NCI-H187 (cell line): Measurements from ENCODE around the gene DNAJC17.
A peak's percentile ranks its signal among the peaks of the same experiment; 100 is the strongest.

Experiments used
- DNase-seq, 2 experiments: peaks; one replicate each; lab custom pipeline; 2025; lab: John Stamatoyannopoulos, UW

The DNAJC17 gene

DNA sequence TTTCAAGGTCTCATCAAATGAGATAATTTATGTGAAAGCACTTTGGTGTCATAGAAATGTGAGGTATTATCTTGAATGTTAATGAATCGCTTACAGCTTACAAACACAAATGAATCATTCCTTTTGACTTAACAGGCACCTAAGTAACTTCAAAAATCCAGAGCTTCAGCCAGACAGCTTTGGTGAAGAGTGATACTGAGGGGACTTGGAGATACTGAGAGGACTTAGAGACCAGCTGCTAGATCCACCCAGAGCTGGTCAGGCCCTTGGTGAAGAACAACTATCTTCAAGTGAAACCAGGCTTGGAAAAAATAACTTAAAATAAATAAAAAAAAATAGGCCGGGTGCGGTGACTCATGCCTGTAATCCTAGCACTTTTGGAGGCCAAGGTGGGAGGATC is 16.6 kb downstream of the DNAJC17 start:
- DNase-seq = no peak

- no peak for DNase-seq
These were observed 17.3 kb downstream of the DNAJC17 start for GRCh38 chr15:40789999-40790398.

GRCh38 chr15:40789119-40789518 is 18.2 kb downstream of the DNAJC17 start:
- no peak for DNase-seq

- DNase-seq = no peak
These were observed 19.3 kb downstream of the DNAJC17 start for GRCh38 chr15:40787991-40788390.

GRCh38 chr15:40787344-40787841 is 19.9 kb downstream of the DNAJC17 start:
- no peak for DNase-seq

DNA sequence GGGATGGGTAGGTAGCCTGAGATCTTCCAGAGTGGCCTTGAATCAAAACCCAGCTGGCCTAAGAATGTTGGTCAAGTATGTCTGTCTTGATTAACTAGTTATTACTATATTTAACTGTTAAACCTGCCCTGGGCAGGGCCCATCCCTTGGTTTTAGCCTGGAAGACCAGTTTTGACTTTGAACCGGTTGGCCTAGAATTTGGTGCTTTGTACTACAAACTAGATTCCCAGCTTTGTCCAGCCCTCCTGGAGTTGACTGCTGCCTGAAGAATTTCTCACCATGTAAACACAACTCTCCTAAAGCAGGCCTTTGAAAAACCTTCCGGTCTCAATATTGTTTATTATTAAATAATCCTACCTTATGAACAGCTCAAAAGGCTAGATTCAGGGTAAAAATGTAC is 21.5 kb downstream of the DNAJC17 start:
- no peak for DNase-seq

DNA sequence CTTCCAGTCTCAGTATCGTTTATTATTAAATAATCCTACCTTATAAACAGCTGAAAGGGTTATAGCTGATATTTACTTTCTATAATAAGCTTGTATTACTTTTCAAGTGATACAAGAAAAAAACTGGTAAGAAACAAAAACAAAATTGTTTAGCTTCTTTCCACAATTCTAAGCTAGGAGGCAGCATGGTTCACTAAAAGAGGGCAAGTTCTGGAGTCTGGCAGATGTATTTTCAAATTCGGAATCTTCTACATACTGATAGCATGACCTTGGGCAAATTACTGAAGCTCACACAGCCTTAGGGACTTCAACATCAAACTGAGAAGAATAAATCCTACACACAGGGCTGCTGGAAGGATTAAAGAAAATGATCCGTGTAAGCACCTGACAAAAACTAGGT is 22.1 kb downstream of the DNAJC17 start:
- DNase-seq = no peak

DNA sequence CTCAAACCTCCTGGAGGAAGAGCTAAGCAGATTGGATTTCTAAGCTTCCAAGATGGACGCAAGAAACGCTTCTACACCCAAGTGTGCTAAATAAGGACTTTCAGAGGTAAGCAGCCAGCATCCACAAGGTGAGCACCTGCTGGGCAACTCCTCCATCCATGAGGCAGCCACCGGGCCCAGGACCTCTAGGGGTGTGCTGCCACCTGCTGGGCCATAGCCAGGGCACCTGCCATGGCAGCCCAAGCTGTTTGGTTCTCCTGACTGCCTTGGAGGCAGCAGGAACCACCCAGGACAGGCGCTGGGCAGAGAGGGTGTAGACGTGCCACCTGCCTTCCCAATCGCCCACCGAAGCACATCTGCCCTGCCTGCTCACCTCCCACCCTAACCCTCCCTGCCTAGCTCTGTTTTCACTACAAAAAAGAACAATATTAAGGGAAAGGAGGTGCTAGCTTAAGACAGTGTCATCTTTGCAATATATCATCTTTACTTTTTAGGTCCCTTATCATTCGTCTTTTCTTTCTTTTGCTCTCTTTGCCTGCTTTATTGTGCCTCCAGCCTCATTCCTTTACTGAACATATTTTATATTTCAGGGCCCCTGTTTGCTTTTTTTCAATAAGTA is 24.6 kb downstream of the DNAJC17 start:
- DNase-seq = peak in 1 of 2 experiments; percentile 43

- DNase-seq = no peak
These were observed 30.6 kb downstream of the DNAJC17 start for GRCh38 chr15:40776537-40777141.

DNA sequence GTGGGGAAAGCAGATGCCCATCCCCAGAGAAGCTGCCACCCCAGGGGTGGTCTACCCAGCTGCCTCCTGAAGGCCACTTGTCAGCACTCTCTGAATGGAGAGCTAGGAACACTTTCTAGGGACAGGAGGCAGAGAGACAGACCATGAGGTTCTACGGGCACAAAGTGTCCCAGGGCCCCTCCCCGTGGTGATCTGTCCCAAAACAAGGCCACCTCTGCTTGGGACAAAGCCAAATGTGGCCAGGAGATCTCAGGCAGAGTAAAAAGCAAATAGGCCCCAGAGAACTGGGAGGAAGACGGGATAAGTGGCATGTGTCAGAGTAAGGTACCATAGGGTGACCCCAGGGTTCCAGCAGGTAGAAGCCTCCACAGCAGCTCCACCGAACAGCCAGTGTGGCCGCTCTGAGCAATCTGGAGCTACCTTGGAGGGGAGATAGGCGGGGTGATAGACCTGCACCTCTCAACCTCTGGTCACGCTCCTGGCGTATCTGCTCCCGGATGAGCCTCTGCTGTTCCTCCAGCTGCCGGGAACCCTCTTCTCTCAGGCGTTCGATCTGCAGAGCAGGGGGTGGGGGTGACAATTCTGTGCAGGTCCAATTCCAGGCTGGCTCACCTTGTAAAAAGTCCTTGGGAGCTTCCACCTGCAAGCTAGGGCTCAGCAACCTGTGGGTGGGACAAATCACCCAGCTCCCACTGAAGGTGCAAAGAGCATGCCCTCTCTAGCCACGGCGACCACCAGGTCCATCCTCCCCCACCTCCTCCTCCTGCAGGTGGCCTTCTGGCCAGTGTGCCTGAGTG is 31.3 kb downstream of the DNAJC17 start:
- DNase-seq = no peak

DNA sequence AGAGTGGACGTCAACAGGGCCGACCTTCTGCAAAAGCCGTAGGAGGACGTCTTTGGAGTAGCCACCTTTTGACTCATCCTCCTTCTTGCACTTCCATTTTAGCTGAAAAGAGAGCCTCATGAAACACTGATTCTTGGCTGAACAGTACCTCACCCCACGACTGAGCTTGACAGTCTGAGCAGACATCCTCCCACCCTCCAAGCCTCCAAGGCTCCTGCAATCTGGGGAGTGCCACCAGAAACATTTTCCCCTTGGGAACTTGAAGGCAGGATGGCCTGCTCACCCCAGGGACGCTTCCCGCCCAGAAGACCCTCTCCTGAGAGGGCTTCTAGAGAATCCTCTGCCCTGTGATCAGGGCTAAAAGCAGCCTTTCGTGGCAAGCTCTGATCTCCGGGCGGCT is 32.3 kb downstream of the DNAJC17 start:
- DNase-seq = no peak

DNA sequence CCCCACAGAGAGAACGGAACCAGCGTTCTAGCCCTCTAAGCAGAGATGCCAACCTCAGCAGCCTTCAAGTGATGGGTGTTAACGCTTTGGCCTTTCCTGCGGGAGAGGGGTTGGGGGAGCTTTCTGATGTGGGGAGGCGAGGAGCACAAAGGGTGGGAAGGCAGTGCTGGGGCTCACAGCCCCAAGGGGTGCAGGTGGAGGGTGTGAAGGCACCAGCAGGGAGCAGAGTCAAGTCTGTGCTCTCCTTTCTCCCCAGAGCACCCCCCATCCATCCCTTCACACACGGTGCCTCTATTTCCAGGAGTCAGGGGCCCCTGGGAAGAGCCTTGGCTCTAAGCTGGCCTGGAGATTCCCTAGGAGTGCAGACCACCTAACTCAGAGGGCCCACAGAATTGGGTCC is 33.4 kb downstream of the DNAJC17 start:
- no peak for DNase-seq

DNA sequence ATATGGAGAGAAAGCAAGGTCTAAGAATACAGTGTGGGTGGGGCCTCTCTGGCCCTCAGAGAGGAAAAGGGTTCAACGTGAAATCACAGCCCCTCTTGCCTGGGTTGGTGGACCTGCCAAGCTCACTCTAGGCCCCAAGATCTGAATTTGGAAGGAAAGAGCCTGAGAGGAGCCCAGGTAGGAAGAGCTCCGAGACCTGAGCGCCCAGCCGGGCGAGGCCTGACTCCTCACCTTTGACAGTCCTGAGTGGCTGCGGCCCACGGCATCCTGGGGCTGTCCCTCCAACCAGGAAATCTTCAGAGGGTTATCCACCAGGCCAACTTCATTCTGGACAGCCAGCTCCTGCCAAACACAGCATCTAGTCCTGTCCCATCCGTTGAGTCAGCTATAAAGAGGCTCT is 33.8 kb downstream of the DNAJC17 start:
- DNase-seq = no peak

GRCh38 chr15:40772014-40772413 is 35.3 kb downstream of the DNAJC17 start:
- DNase-seq = no peak

DNA sequence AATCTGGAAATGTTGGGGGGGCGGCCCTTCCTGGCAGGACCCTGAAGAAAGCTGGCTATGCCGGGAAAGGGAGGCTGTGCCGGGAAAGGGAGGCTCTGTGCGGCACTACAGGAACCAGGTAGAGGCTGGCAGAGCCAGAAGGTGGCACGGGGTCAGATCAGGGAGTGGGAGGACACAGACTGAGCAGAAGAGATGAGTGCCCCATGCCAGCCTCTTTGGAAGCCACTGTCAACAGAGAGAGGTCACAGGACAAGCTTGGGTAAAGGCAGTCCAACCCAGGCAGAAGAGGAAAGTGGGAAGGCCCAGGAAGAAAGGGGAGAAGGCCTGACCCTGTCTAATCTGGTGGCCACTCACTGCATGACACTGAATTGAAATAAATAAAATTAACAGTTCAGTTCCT is 36.0 kb downstream of the DNAJC17 start:
- no peak for DNase-seq

GRCh38 chr15:40770147-40770721 is 37.0 kb downstream of the DNAJC17 start:
- DNase-seq = peak in 1 of 2 experiments; percentile 24

DNA sequence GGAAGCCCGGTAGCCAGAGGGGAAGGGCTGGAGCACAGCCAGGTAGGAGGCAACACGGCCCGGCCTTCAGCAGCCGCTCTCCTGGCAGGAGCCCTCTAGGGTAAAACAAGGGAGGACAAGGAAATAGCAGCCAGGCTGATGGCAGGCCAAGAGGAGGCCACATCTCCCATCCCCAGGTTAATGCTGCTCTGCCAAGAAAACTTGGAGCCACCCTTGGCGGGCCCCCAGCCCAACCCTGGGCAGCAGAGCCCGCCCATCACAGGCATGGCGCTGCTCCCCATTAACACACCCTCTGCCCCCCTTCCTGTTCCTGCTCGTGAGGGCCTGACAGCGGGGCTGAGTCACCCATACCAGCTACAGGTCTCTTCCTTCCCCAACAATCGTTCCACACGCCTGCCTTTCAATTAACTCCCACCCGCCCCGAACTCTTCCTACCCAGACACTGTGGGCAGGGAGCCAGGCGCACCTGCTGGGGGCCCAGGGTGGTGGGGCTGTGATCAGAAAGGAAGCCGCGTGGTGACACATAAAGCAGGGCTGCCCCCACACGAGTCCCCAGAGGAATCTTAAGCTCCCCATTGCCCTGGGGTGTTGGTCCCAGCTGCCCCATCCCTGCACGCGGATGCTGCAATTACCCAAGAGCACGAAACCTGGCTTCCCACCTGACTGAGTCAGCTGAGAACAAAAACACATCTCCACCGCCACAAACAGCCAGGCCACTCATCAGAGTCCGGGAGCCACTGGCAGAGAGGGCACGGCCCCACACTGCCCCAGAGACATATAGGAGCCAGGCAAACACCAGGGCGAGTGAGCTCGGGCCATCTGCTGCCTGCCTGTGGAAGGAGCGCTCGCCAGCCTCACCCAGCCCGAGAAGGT is 37.8 kb downstream of the DNAJC17 start, which contains the start of gene C15orf62:
TSS of gene C15orf62 (plus strand) at position 707 of the 873 bp plus-strand sequence. CDS start 516 bp downstream, outside the sequence.
- no peak for DNase-seq

- no peak for DNase-seq
These were observed 38.6 kb downstream of the DNAJC17 start for GRCh38 chr15:40768521-40769273.

- DNase-seq = no peak
These were observed 39.3 kb downstream of the DNAJC17 start for GRCh38 chr15:40767838-40768500.
